Parathyroid adenoma (tissue), 2 donors: ENCODE measurements around the gene CYP24A1.
"Not testable (repeated sequence)": the region's sequence is repeated elsewhere in the genome, so short reads cannot be mapped to it uniquely, and the experiment has no call there.

Experiments used
- H2AFZ ChIP-seq: fragments of 300-600 bp; sonication (generic); one replicate; pipeline ENCODE4 v1.7.0; 2017; ENCODE audit warnings: antibody characterized with exemption, mild to moderate bottlenecking
- H3K27ac ChIP-seq: fragments of 300-600 bp; sonication (generic); one replicate; pipeline ENCODE4 v1.7.0; 2017
- H3K27me3 ChIP-seq: fragments of 300-600 bp; sonication (generic); one replicate; pipeline ENCODE4 v1.7.0; 2017; ENCODE audit warnings: low read length; ENCODE audit not compliant: control insufficient read depth, insufficient read depth
- H3K36me3 ChIP-seq: fragments of 300-600 bp; sonication (generic); one replicate; pipeline ENCODE4 v1.7.0; 2017; ENCODE audit warnings: low read length; ENCODE audit not compliant: control insufficient read depth, insufficient read depth
- H3K4me1 ChIP-seq: fragments of 300-600 bp; sonication (generic); one replicate; pipeline ENCODE4 v1.7.0; 2017; ENCODE audit warnings: control low read depth
- H3K4me2 ChIP-seq: fragments of 300-600 bp; sonication (generic); one replicate; pipeline ENCODE4 v1.7.0; 2017; ENCODE audit warnings: low read length
- H3K4me3 ChIP-seq: fragments of 300-600 bp; sonication (generic); one replicate; pipeline ENCODE4 v1.7.0; 2017; ENCODE audit warnings: low read depth, low read length
- H3K79me2 ChIP-seq: fragments of 300-600 bp; sonication (generic); one replicate; pipeline ENCODE4 v1.7.0; 2017; ENCODE audit warnings: control low read depth
- H3K9ac ChIP-seq: fragments of 300-600 bp; sonication (generic); one replicate; pipeline ENCODE4 v1.7.0; 2017; ENCODE audit warnings: mild to moderate bottlenecking
- H3K9me3 ChIP-seq: fragments of 300-600 bp; sonication (generic); one replicate; pipeline ENCODE4 v1.7.0; 2017; ENCODE audit warnings: low read length; ENCODE audit not compliant: control insufficient read depth
- TF ChIP-seq, protein P1 (sequence below): fragments of 300-600 bp; sonication (generic); IDR thresholded peaks from one replicate; pipeline ENCODE4 v1.7.0; 2017; ENCODE audit warnings: antibody characterized with exemption, mild to moderate bottlenecking
- donor health status: primary hyperparathyroidism.

The CYP24A1 gene

DNA sequence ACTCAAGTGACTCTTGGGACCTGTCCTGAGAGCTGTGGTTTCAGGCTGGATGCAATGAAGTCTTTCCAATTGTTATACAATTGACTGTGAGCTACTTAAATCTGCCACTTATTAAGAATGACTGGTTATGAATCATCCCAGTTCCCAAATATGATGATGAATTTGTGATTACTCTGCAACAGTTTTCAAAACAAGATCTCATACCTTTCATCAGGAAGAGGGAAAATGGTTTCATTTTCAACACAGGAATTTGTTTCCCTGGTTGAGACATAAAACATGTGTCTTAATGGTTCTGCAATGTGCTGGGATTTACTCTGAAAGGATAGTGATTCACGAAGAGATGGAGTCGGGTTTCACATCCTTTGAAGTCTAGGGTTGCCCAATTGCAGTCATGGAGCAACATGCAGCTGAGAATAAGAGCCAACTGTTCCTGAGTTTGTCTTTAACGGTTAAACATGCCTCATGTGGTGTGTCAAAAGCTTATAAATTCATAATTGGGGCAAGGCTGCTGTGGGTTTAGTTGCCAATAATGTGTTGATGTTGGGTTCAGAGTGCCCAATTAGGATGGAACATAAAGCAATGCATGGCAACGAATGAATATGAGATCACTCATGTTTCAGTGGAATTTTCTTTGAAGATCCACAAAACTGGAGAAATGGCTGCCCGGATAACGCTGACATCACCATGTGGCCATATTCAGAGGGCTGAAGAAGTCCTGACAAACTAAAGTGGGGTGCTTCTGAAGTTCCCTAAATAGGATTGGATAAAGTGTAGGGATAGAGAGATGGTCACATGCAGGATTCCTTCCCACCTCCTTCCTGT lies 41.0 kb downstream of the CYP24A1 start:
- Histone ChIP-seq H2AFZ (no peak overlapping the region), H3K79me2 (no peaks in the 10 kb centered on the region), H3K27me3 (no peaks in the 10 kb centered on the region), H3K4me2 (no peak overlapping the region), H3K27ac (no peak overlapping the region), H3K36me3 (no peaks in the 10 kb centered on the region), H3K9ac (no peak overlapping the region), H3K4me3 (no peak overlapping the region), H3K4me1 (no peaks in the 10 kb centered on the region), H3K9me3 (no peaks in the 10 kb centered on the region)
- TF ChIP-seq, protein P1, sequence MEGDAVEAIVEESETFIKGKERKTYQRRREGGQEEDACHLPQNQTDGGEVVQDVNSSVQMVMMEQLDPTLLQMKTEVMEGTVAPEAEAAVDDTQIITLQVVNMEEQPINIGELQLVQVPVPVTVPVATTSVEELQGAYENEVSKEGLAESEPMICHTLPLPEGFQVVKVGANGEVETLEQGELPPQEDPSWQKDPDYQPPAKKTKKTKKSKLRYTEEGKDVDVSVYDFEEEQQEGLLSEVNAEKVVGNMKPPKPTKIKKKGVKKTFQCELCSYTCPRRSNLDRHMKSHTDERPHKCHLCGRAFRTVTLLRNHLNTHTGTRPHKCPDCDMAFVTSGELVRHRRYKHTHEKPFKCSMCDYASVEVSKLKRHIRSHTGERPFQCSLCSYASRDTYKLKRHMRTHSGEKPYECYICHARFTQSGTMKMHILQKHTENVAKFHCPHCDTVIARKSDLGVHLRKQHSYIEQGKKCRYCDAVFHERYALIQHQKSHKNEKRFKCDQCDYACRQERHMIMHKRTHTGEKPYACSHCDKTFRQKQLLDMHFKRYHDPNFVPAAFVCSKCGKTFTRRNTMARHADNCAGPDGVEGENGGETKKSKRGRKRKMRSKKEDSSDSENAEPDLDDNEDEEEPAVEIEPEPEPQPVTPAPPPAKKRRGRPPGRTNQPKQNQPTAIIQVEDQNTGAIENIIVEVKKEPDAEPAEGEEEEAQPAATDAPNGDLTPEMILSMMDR, result no peak

DNA sequence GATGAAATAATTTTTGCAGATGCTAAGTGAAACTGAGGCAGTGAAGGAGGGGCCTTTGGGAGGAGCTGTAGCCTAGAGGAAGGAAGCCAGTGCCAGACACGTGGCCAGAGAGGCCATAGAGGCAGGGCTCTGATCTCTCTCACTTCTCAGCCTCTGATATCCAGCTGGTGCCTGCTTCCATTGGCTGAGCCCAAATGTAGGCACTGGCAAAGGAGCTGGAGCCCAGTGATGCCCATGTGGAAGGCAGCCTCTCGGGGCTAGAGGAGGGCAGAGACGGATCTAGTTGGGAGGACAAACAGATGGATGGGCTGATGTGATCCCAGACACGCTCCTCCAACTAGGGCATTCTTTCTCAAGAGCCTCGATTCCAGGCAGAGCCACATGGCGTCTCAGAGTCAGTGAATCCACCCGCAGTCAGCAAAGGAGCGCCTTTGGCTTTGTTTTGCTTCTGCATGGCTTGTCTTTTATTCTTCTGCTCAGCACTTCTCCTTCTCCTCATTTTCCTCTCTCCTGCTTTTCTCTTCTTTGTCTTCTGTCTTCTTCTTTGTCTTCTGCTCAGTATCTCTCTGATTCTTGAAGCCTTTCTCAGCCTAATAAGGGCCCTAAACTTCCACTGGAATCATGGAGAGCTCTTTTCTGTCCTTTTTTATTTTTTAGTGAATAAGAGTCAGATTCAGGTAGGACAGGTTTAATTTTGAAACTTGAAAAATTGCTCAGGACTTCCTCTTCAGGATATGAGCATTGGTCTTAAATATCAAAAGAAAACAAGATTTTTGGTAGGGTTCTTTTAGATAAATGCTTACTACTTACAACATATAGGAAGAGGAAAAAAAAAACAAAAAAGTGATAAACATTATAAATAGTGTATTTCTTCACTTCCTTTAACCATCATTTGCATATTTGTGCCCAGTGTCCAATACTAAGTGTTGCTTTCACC lies 41.8 kb downstream of the CYP24A1 start:
- H3K27me3 ChIP-seq, result no peaks in the 10 kb centered on the region
- peak overlapping the region; percentile 45 for H2AFZ ChIP-seq
- no peaks in the 10 kb centered on the region for H3K79me2 ChIP-seq
- no peak overlapping the region for H3K4me3 ChIP-seq
- no peaks in the 10 kb centered on the region for H3K36me3 ChIP-seq
- no peaks in the 10 kb centered on the region for H3K9me3 ChIP-seq
- no peaks in the 10 kb centered on the region for H3K4me1 ChIP-seq
- no peak overlapping the region for H3K27ac ChIP-seq
- TF ChIP-seq, protein P1, result no peak
- H3K4me2 ChIP-seq, result no peak overlapping the region
- H3K9ac ChIP-seq, result no peak overlapping the region

DNA sequence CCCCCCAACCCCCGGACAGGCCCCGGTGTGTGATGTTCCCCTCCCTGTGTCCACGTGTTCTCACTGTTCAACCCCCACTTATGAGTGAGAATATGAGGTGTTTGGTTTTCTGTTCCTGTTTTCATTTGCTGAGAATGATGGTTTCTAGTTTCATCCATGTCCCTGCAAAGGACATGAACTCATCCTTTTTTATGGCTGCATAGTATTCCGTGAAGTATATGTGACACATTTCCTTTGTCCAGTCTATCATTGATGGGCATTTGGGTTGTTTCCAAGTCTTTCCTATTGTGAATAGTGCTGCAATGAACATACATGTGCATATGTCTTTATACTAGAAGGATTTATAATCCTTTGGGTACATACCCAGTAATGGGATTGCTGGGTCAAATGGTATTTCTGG lies 42.7 kb downstream of the CYP24A1 start:
- H3K27ac ChIP-seq, H3K9me3 ChIP-seq, H3K9ac ChIP-seq, H3K4me2 ChIP-seq, H3K79me2 ChIP-seq, H3K36me3 ChIP-seq, H3K4me1 ChIP-seq, H3K27me3 ChIP-seq, H3K4me3 ChIP-seq, H2AFZ ChIP-seq: not testable (repeated sequence)

DNA sequence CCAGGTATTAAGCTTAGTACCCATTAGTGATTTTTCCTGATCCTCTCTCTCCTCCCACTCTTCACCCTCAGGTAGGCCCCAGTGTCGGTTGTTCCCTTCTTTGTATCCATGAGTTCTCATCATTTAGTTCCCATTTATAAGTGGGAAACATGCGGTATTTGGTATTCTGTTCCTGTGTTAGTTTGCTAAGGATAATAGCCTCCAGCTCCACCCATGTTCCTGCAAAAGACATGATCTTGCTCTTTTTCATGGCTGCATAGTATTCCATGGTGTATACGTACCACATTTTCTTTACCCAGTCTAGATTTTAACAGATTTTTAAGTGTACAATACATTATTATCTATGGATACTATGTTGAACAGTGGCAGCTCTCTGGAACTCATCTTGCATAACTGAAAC lies 44.4 kb downstream of the CYP24A1 start:
- Histone ChIP-seq H3K9ac (no peak overlapping the region), H3K36me3 (no peaks in the 10 kb centered on the region), H3K79me2 (no peaks in the 10 kb centered on the region), H3K4me3 (no peak overlapping the region), H3K9me3 (no peaks in the 10 kb centered on the region), H3K4me2 (no peak overlapping the region), H3K27ac (no peak overlapping the region), H2AFZ (no peak overlapping the region), H3K4me1 (no peaks in the 10 kb centered on the region), H3K27me3 (no peaks in the 10 kb centered on the region)
- TF ChIP-seq, protein P1, result no peak

DNA sequence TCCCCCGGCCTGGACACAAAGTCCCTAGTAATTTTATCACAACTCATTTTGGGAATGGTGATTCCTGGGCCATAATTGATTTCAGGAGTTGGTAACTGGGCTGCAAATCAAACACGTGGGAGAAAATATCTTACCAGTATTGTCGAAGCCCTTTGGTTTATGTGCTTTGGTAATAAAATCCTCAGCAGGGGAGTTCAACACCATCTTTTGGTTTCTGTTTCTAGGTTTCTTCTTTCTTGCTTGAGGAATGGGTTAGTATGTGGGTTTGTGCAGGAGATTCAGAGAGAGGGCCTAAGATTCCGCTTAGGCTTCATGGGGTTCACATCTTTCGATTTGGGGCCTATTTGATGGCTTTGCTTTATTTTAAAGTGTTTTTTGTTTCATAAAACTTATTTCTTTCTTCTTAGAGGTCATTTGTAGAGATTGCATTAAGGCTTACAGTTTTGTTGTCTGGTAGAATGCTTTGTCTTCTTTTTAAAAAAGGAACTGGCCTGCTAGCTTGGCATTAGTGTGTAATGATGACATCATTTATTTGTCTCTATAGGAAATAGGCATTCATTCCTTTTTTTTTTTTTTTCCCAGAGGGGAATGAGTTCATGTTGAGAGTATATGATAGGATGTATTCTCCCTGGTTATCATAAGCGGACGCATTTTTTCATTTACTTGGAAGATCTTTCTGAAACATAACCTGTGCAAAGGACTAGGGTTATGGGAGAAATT lies 45.8 kb downstream of the CYP24A1 start:
- TF ChIP-seq, protein P1, result no peak
- no peak overlapping the region for H3K4me3 ChIP-seq
- no peaks in the 10 kb centered on the region for H3K27me3 ChIP-seq

More for the DNA sequence above, 45.8 kb downstream of the CYP24A1 start:
- Histone ChIP-seq H3K4me1 (peaks cover 3% of the 10 kb centered on the region), H3K9me3 (no peaks in the 10 kb centered on the region), H3K9ac (no peak overlapping the region), H3K79me2 (no peaks in the 10 kb centered on the region), H3K27ac (no peak overlapping the region), H3K4me2 (no peak overlapping the region), H2AFZ (no peak overlapping the region), H3K36me3 (no peaks in the 10 kb centered on the region)
